HG03097 (cell line): ENCODE results near the gene AGPS.
"Not testable (repeated sequence)": the region's sequence is repeated elsewhere in the genome, so short reads cannot be mapped to it uniquely, and the experiment has no call there.

Experiments
- ATAC-seq: cut with Tn5 transposase; IDR thresholded peaks from one replicate; pipeline ENCODE4 v1.9.1; 2021; ENCODE audit not compliant: unreplicated experiment, low FRiP score

AGPS gene

GRCh38 chr2:177410629-177411028 lies 18.1 kb downstream of the AGPS start:
- ATAC-seq, result not testable (repeated sequence)

- no peak for ATAC-seq
These were observed 21.1 kb downstream of the AGPS start for GRCh38 chr2:177413703-177414102.

- ATAC-seq, result no peak
These were observed 26.7 kb downstream of the AGPS start for GRCh38 chr2:177419274-177419673.

- ATAC-seq, result no peak
These were observed 29.7 kb downstream of the AGPS start for GRCh38 chr2:177422271-177422670.

GRCh38 chr2:177424120-177424519 lies 31.5 kb downstream of the AGPS start:
- ATAC-seq, result not testable (repeated sequence)

GRCh38 chr2:177424620-177425019 lies 32.0 kb downstream of the AGPS start:
- not testable (repeated sequence) for ATAC-seq

GRCh38 chr2:177427316-177427715 lies 34.7 kb downstream of the AGPS start:
- ATAC-seq, result no peak

GRCh38 chr2:177427936-177428335 lies 35.4 kb downstream of the AGPS start:
- not testable (repeated sequence) for ATAC-seq

GRCh38 chr2:177429688-177430325 lies 37.2 kb downstream of the AGPS start:
- ATAC-seq, result no peak

GRCh38 chr2:177430411-177430810 lies 37.8 kb downstream of the AGPS start:
- no peak for ATAC-seq

- not testable (repeated sequence) for ATAC-seq
These were observed 38.6 kb downstream of the AGPS start for GRCh38 chr2:177431111-177431725.

- ATAC-seq, result no peak
These were observed 40.1 kb downstream of the AGPS start for GRCh38 chr2:177432703-177433102.

- ATAC-seq, result no peak
These were observed 40.8 kb downstream of the AGPS start for GRCh38 chr2:177433402-177433801.

GRCh38 chr2:177434475-177434874 lies 41.9 kb downstream of the AGPS start:
- no peak for ATAC-seq

GRCh38 chr2:177445200-177445599 lies 52.6 kb downstream of the AGPS start:
- no peak for ATAC-seq

GRCh38 chr2:177448031-177448430 lies 55.5 kb downstream of the AGPS start:
- ATAC-seq, result no peak

- no peak for ATAC-seq
These were observed 56.6 kb downstream of the AGPS start for GRCh38 chr2:177449159-177449558.

- no peak for ATAC-seq
These were observed 62.6 kb downstream of the AGPS start for GRCh38 chr2:177455187-177455586.

- ATAC-seq, result not testable (repeated sequence)
These were observed 67.2 kb downstream of the AGPS start for GRCh38 chr2:177459756-177460155.

- ATAC-seq, result no peak
These were observed 68.5 kb downstream of the AGPS start for GRCh38 chr2:177460973-177461585.

GRCh38 chr2:177464549-177464948 lies 72.0 kb downstream of the AGPS start:
- ATAC-seq, result no peak
